Neural progenitor cell (in vitro differentiated cells): Measurements from ENCODE around the gene GFOD1.

Experiments
- CTCF ChIP-seq: fragments of 200-600 bp; sonication (generic); IDR thresholded peaks from 2 replicates; pipeline ENCODE4 v1.5.1; 2017; ENCODE audit warnings: antibody characterized with exemption, mild to moderate bottlenecking
- EZH2 ChIP-seq: fragments of 200-600 bp; sonication (generic); IDR thresholded peaks from 2 replicates; pipeline ENCODE4 v1.6.1; 2017; ENCODE audit warnings: antibody characterized with exemption, mild to moderate bottlenecking, moderate library complexity
- EZH2phosphoT487 ChIP-seq: fragments of 200-600 bp; sonication (generic); IDR thresholded peaks from 2 replicates; pipeline ENCODE4 v1.6.1; 2017; ENCODE audit warnings: antibody characterized with exemption

- TF ChIP-seq CTCF (no peak), EZH2 (no peak), EZH2phosphoT487 (no peak)
Observed at GRCh38 chr6:13479971-13480434, 7.4 kb downstream of the GFOD1 start.
